ENCODE measurements around the gene TTLL12. TPM values are rescaled to one million over a fixed set of nuclear protein-coding genes. Genes with fewer than 3 reads are reported as not detected.

TTLL12 gene
- total and polyA plus RNA-seq, 2 experiments from 2014 or later = 46.7 to 147 TPM

DNA sequence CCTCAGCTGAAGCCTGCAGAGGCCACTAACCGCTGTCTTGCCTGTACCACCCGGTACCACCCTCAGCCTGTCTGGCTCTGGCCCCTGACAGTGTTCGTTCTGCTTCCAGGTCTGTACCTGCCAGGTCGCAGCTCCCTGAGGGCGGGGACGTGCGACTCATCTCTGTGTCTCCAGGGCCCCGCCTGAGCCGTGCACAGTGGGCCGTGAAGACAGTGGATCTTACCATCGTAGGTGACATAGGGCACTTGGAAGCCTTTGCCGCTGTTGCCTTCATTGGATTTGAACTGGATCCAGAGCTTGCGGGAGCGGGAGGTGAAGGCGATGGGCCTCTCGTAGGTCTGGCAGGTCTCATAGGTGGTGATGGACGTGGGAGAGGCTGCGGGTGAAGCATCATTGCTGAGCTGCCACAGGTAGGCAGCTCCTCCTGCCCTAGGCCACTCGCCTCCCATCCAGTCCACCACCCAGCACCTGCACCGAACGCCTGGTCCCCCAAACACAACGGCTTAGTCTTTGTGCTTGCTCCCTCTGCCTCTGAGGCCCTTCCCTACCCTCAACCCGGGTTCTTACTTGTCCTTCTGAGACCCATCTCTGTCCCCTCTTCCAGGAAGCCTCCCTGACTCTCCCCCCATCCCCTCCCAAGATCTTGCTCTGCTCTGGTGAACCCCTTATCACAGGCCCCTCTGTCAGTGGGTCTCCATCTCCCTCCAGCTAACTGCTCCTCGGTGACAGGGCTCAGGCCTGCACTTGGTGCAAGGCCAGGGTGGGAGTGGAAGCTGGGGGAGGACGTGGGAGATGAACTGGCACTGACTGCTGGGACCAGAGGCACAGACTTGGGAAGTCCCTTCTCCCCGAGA lies 21.1 kb upstream of the TTLL12 start:
- no peaks in the 10 kb centered on the region for H3K9me3 Mint-ChIP-seq
- Histone ChIP-seq H3K4me2 (no peak overlapping the region), H3K27me3 (ENCODE audit: insufficient read depth) (no peaks in the 10 kb centered on the region), H3F3A (replicated peaks; ENCODE audit: low read depth) (no peaks in the 10 kb centered on the region), H3K27ac (ENCODE audit: low read depth) (no peak overlapping the region), H2AFZ (no peak overlapping the region), H4K20me1 (replicated peaks; ENCODE audit: insufficient read depth) (no peaks in the 10 kb centered on the region), H3K9me2 (ENCODE audit: insufficient read depth) (no peaks in the 10 kb centered on the region), H3K79me2 (replicated peaks; ENCODE audit: insufficient read depth) (no peaks in the 10 kb centered on the region), H3K36me3 (ENCODE audit: insufficient read depth) (no peaks in the 10 kb centered on the region), H3K4me1 (ENCODE audit: insufficient read depth) (peaks cover 3% of the 10 kb centered on the region; the same call in 1 of the 2 replicates), H3K4me3 (no peak overlapping the region)
- TF ChIP-seq STAT1 (IDR thresholded peaks at IDR 0.05; ENCODE audit: unreplicated experiment) = no peak
- TF ChIP-seq EZH2phosphoT487 (IDR thresholded peaks at IDR 0.05; ENCODE audit: unreplicated experiment) = no peak
- TF ChIP-seq EZH2 (IDR thresholded peaks at IDR 0.05; ENCODE audit: low read depth, unreplicated experiment) = no peak
- no peak for TF ChIP-seq ZNF114 (CRISPR knock-in tag; IDR thresholded peaks at IDR 0.05)
- TF ChIP-seq CREB1 (CRISPR knock-in tag; IDR thresholded peaks at IDR 0.05; ENCODE audit: low read depth) = no peak
- TF ChIP-seq, protein P1, sequence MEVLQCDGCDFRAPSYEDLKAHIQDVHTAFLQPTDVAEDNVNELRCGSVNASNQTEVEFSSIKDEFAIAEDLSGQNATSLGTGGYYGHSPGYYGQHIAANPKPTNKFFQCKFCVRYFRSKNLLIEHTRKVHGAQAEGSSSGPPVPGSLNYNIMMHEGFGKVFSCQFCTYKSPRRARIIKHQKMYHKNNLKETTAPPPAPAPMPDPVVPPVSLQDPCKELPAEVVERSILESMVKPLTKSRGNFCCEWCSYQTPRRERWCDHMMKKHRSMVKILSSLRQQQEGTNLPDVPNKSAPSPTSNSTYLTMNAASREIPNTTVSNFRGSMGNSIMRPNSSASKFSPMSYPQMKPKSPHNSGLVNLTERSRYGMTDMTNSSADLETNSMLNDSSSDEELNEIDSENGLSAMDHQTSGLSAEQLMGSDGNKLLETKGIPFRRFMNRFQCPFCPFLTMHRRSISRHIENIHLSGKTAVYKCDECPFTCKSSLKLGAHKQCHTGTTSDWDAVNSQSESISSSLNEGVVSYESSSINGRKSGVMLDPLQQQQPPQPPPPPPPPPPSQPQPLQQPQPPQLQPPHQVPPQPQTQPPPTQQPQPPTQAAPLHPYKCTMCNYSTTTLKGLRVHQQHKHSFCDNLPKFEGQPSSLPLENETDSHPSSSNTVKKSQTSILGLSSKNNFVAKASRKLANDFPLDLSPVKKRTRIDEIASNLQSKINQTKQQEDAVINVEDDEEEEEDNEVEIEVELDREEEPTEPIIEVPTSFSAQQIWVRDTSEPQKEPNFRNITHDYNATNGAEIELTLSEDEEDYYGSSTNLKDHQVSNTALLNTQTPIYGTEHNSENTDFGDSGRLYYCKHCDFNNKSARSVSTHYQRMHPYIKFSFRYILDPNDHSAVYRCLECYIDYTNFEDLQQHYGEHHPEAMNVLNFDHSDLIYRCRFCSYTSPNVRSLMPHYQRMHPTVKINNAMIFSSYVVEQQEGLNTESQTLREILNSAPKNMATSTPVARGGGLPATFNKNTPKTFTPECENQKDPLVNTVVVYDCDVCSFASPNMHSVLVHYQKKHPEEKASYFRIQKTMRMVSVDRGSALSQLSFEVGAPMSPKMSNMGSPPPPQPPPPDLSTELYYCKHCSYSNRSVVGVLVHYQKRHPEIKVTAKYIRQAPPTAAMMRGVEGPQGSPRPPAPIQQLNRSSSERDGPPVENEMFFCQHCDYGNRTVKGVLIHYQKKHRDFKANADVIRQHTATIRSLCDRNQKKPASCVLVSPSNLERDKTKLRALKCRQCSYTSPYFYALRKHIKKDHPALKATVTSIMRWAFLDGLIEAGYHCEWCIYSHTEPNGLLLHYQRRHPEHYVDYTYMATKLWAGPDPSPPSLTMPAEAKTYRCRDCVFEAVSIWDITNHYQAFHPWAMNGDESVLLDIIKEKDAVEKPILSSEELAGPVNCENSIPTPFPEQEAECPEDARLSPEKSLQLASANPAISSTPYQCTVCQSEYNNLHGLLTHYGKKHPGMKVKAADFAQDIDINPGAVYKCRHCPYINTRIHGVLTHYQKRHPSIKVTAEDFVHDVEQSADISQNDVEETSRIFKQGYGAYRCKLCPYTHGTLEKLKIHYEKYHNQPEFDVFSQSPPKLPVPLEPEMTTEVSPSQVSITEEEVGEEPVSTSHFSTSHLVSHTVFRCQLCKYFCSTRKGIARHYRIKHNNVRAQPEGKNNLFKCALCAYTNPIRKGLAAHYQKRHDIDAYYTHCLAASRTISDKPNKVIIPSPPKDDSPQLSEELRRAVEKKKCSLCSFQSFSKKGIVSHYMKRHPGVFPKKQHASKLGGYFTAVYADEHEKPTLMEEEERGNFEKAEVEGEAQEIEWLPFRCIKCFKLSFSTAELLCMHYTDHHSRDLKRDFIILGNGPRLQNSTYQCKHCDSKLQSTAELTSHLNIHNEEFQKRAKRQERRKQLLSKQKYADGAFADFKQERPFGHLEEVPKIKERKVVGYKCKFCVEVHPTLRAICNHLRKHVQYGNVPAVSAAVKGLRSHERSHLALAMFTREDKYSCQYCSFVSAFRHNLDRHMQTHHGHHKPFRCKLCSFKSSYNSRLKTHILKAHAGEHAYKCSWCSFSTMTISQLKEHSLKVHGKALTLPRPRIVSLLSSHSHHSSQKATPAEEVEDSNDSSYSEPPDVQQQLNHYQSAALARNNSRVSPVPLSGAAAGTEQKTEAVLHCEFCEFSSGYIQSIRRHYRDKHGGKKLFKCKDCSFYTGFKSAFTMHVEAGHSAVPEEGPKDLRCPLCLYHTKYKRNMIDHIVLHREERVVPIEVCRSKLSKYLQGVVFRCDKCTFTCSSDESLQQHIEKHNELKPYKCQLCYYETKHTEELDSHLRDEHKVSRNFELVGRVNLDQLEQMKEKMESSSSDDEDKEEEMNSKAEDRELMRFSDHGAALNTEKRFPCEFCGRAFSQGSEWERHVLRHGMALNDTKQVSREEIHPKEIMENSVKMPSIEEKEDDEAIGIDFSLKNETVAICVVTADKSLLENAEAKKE (CRISPR knock-in tag; IDR thresholded peaks at IDR 0.05) = no peak
- TF ChIP-seq, protein P2, sequence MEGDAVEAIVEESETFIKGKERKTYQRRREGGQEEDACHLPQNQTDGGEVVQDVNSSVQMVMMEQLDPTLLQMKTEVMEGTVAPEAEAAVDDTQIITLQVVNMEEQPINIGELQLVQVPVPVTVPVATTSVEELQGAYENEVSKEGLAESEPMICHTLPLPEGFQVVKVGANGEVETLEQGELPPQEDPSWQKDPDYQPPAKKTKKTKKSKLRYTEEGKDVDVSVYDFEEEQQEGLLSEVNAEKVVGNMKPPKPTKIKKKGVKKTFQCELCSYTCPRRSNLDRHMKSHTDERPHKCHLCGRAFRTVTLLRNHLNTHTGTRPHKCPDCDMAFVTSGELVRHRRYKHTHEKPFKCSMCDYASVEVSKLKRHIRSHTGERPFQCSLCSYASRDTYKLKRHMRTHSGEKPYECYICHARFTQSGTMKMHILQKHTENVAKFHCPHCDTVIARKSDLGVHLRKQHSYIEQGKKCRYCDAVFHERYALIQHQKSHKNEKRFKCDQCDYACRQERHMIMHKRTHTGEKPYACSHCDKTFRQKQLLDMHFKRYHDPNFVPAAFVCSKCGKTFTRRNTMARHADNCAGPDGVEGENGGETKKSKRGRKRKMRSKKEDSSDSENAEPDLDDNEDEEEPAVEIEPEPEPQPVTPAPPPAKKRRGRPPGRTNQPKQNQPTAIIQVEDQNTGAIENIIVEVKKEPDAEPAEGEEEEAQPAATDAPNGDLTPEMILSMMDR (conservative IDR thresholded peaks at IDR 0.05; ENCODE audit: low read depth in 2 of 2) = no peak
- H3K4me1 Mint-ChIP-seq = peaks cover 8% of the 10 kb centered on the region; the same call in 2 of the 3 replicates
- ATAC-seq (no peak), DNase-seq (ENCODE audit: low spot score) (no peak)
- H3K4me3 Mint-ChIP-seq = no peak overlapping the region
- H3K27ac Mint-ChIP-seq = no peak overlapping the region
- peaks cover 15% of the 10 kb centered on the region for H3K27me3 Mint-ChIP-seq (ENCODE audit: insufficient read depth, low read depth, poor library complexity)
- no peaks in the 10 kb centered on the region for H3K36me3 Mint-ChIP-seq (ENCODE audit: low read depth)

Measured in GM23338 (cell line).